Hepatocyte (in vitro differentiated cells): ENCODE data around the gene CACNA1B.

Source experiments
- EZH2 ChIP-seq: fragments of 200-600 bp; sonication (generic); IDR thresholded peaks from 2 replicates; pipeline ENCODE4 v1.6.1; 2016; ENCODE audit warnings: antibody characterized with exemption, mild to moderate bottlenecking, borderline replicate concordance
- EZH2phosphoT487 ChIP-seq: fragments of 200-600 bp; sonication (generic); IDR thresholded peaks from one replicate; pipeline ENCODE4 v1.6.1; 2018; ENCODE audit warnings: antibody characterized with exemption, mild to moderate bottlenecking, low read depth, moderate library complexity; ENCODE audit not compliant: unreplicated experiment, severe bottlenecking
- TF ChIP-seq, protein P1 (sequence below): fragments of 200-600 bp; sonication (generic); IDR thresholded peaks from 2 replicates; pipeline ENCODE4 v1.5.1; 2016; ENCODE audit warnings: antibody characterized with exemption, mild to moderate bottlenecking; ENCODE audit not compliant: poor library complexity

DNA sequence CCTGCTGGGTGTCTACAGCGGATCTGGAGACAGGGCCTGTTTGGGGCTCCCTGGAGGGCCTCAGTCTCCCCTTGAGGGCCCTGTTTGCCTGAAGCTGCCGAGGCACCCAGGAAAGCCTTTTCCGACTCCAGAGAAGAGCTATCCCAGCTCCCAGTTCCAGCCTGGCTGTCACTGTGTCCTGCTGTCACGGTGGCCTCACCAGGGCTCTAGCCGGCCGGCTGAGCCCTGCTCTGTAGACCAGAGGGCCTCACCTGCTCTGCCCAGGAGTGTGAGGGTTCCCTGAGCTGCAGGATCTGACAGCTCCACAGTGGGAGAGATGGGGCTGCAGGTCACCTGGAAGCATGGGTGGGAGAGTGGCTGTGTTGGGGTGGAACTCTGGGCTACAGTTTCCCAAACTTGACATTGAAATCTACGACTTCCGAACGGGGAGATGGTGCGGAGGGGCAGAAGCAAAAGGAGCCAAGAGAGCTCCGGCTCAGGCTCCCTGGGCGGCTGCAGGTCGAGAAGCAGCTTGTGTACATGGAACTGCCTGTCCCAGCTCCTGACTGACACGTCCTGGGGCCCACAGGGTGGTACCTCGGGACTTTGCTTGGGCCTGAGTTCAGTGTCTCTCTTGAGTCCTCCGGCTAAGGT, 94.9 kb downstream of the CACNA1B start:
- TF ChIP-seq, protein P1, sequence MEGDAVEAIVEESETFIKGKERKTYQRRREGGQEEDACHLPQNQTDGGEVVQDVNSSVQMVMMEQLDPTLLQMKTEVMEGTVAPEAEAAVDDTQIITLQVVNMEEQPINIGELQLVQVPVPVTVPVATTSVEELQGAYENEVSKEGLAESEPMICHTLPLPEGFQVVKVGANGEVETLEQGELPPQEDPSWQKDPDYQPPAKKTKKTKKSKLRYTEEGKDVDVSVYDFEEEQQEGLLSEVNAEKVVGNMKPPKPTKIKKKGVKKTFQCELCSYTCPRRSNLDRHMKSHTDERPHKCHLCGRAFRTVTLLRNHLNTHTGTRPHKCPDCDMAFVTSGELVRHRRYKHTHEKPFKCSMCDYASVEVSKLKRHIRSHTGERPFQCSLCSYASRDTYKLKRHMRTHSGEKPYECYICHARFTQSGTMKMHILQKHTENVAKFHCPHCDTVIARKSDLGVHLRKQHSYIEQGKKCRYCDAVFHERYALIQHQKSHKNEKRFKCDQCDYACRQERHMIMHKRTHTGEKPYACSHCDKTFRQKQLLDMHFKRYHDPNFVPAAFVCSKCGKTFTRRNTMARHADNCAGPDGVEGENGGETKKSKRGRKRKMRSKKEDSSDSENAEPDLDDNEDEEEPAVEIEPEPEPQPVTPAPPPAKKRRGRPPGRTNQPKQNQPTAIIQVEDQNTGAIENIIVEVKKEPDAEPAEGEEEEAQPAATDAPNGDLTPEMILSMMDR = no peak
- no peak for TF ChIP-seq EZH2
- no peak for TF ChIP-seq EZH2phosphoT487
